WTC11 (cell line): ENCODE data around the gene HDAC5. TPM values are rescaled to one million over a fixed set of nuclear protein-coding genes. Genes with fewer than 3 reads are reported as not detected.
A peak's percentile ranks its signal among the peaks of the same experiment; 100 is the strongest.

Experiments used
- ATAC-seq: fragments of 200-7000 bp; cut with Tn5 transposase; 2 replicates; pipeline ENCODE4 v1.10.0; 2021; ENCODE audit warnings: mild to moderate bottlenecking, moderate library complexity
- CTCF ChIA-PET: fragments of 300-600 bp; sonication (Branson Sonifier 250); formaldehyde crosslinking; loops from one replicate; lab custom pipeline; 2021; ENCODE audit warnings: antibody characterized with exemption; lab: Charles Lee
- POLR2A ChIA-PET: fragments of 350-600 bp; sonication (Branson Sonifier 250); formaldehyde crosslinking; loops from one replicate; lab custom pipeline; 2021; ENCODE audit warnings: antibody characterized with exemption; lab: Charles Lee
- DNase-seq: peaks from one replicate; pipeline ENCODE4 v3.0.0; 2021; ENCODE audit warnings: low spot score
- H3K27ac Mint-ChIP-seq: 2 replicates; pipeline ENCODE4 v1.8.0; 2021; ENCODE audit warnings: mixed read lengths
- H3K27me3 Mint-ChIP-seq: 2 replicates; pipeline ENCODE4 v1.8.0; 2021; ENCODE audit warnings: low read depth, mild to moderate bottlenecking, moderate library complexity, mixed read lengths
- H3K36me3 Mint-ChIP-seq: 2 replicates; pipeline ENCODE4 v1.8.0; 2021; ENCODE audit warnings: mixed read lengths
- H3K4me1 Mint-ChIP-seq: 2 replicates; pipeline ENCODE4 v1.8.0; 2022; ENCODE audit warnings: mixed read lengths
- H3K4me3 Mint-ChIP-seq: 2 replicates; pipeline ENCODE4 v1.8.0; 2021; ENCODE audit warnings: mild to moderate bottlenecking, moderate library complexity, mixed read lengths
- H3K9me3 Mint-ChIP-seq: 2 replicates; pipeline ENCODE4 v1.8.0; 2021; ENCODE audit warnings: mixed read lengths
- ATF3 ChIP-seq: sonication (generic); formaldehyde crosslinking; conservative IDR thresholded peaks from 2 replicates; pipeline ENCODE4 v1.8.1; 2022; ENCODE audit warnings: mild to moderate bottlenecking, missing genetic modification reagents
- CREB1 ChIP-seq: sonication (generic); formaldehyde crosslinking; IDR thresholded peaks from 2 replicates; pipeline ENCODE4 v1.8.0; 2023; ENCODE audit warnings: mild to moderate bottlenecking, missing genetic modification reagents
- E2F4 ChIP-seq: sonication (generic); formaldehyde crosslinking; IDR thresholded peaks from 2 replicates; pipeline ENCODE4 v1.8.1; 2022; ENCODE audit warnings: low read depth, mild to moderate bottlenecking, moderate library complexity, missing genetic modification reagents, borderline replicate concordance
- ELF4 ChIP-seq: sonication (generic); formaldehyde crosslinking; IDR thresholded peaks from 2 replicates; pipeline ENCODE4 v1.8.1; 2022; ENCODE audit warnings: low read depth, mild to moderate bottlenecking, moderate library complexity, missing genetic modification reagents
- ESRRA ChIP-seq: sonication (generic); formaldehyde crosslinking; IDR thresholded peaks from 2 replicates; pipeline ENCODE4 v1.8.1; 2022; ENCODE audit warnings: mild to moderate bottlenecking, missing genetic modification reagents, borderline replicate concordance
- FOXJ3 ChIP-seq: sonication (generic); formaldehyde crosslinking; IDR thresholded peaks from 2 replicates; pipeline ENCODE4 v1.9.0; 2021; ENCODE audit warnings: missing genetic modification reagents, mild to moderate bottlenecking, borderline replicate concordance
- GABPB1 ChIP-seq: sonication (generic); formaldehyde crosslinking; IDR thresholded peaks from 2 replicates; pipeline ENCODE4 v1.8.1; 2023; ENCODE audit warnings: mild to moderate bottlenecking, missing genetic modification reagents
- HMGA2 ChIP-seq: fragments of 250-450 bp; sonication (Bioruptor Pico); IDR thresholded peaks from 2 replicates; pipeline ENCODE4 v1.4.0; 2021; ENCODE audit warnings: mild to moderate bottlenecking, moderate library complexity
- IRF2 ChIP-seq: sonication (generic); formaldehyde crosslinking; IDR thresholded peaks from 2 replicates; pipeline ENCODE4 v1.8.0; 2022; ENCODE audit warnings: low read depth, missing genetic modification reagents, borderline replicate concordance
- KAT7 ChIP-seq: sonication (generic); formaldehyde crosslinking; IDR thresholded peaks from 2 replicates; pipeline ENCODE4 v1.8.1; 2023; ENCODE audit warnings: missing genetic modification reagents, mild to moderate bottlenecking, borderline replicate concordance
- MLX ChIP-seq: sonication (generic); formaldehyde crosslinking; IDR thresholded peaks from 2 replicates; pipeline ENCODE4 v1.8.1; 2023; ENCODE audit warnings: mild to moderate bottlenecking, missing genetic modification reagents, moderate library complexity
- MYBL2 ChIP-seq: sonication (generic); formaldehyde crosslinking; IDR thresholded peaks from 2 replicates; pipeline ENCODE4 v1.8.1; 2023; ENCODE audit warnings: mild to moderate bottlenecking, moderate library complexity, missing genetic modification reagents
- NFE2L1 ChIP-seq: sonication (generic); formaldehyde crosslinking; IDR thresholded peaks from 2 replicates; pipeline ENCODE4 v1.8.1; 2023; ENCODE audit warnings: missing genetic modification reagents
- OVOL2 ChIP-seq: fragments of 250-450 bp; sonication (Bioruptor Pico); IDR thresholded peaks from 2 replicates; pipeline ENCODE4 v1.9.0; 2021; ENCODE audit warnings: mild to moderate bottlenecking, borderline replicate concordance
- SMAD3 ChIP-seq: sonication (generic); formaldehyde crosslinking; IDR thresholded peaks from 2 replicates; pipeline ENCODE4 v1.8.0; 2022; ENCODE audit warnings: missing genetic modification reagents, mild to moderate bottlenecking, borderline replicate concordance
- TEAD4 ChIP-seq: sonication (generic); formaldehyde crosslinking; IDR thresholded peaks from 2 replicates; pipeline ENCODE4 v1.8.0; 2022; ENCODE audit warnings: mild to moderate bottlenecking, missing genetic modification reagents
- ZNF138 ChIP-seq: sonication (generic); formaldehyde crosslinking; conservative IDR thresholded peaks from 2 replicates; pipeline ENCODE4 v1.8.1; 2022; ENCODE audit warnings: mild to moderate bottlenecking, moderate library complexity, missing genetic modification reagents
- ZNF423 ChIP-seq: fragments of 250-450 bp; sonication (Bioruptor Pico); IDR thresholded peaks from 2 replicates; pipeline ENCODE4 v2.1.2; 2022; ENCODE audit warnings: mild to moderate bottlenecking, moderate library complexity
- ZNF512 ChIP-seq: sonication (generic); formaldehyde crosslinking; IDR thresholded peaks from 2 replicates; pipeline ENCODE4 v1.8.1; 2022; ENCODE audit warnings: missing genetic modification reagents, borderline replicate concordance
- ZNF671 ChIP-seq: fragments of 250-450 bp; sonication (Bioruptor Pico); IDR thresholded peaks from 2 replicates; pipeline ENCODE4 v1.8.0; 2021; ENCODE audit warnings: mild to moderate bottlenecking
- total RNA-seq: library from RNA; stranded (reverse); gene quantifications from 3 replicates; pipeline ENCODE4 v1.2.3, GENCODE V29; 2021
- TF ChIP-seq, protein P1 (sequence below): fragments of 250-450 bp; sonication (Bioruptor Pico); IDR thresholded peaks from 2 replicates; pipeline ENCODE4 v1.9.0; 2021; ENCODE audit warnings: mild to moderate bottlenecking
- TF ChIP-seq, protein P2 (sequence below): sonication (generic); formaldehyde crosslinking; IDR thresholded peaks from 2 replicates; pipeline ENCODE4 v1.8.1; 2022; ENCODE audit warnings: mild to moderate bottlenecking, moderate library complexity, missing genetic modification reagents

Gene HDAC5
- total RNA-seq, 1 experiment from 2014 or later, result 61.6 TPM

DNA sequence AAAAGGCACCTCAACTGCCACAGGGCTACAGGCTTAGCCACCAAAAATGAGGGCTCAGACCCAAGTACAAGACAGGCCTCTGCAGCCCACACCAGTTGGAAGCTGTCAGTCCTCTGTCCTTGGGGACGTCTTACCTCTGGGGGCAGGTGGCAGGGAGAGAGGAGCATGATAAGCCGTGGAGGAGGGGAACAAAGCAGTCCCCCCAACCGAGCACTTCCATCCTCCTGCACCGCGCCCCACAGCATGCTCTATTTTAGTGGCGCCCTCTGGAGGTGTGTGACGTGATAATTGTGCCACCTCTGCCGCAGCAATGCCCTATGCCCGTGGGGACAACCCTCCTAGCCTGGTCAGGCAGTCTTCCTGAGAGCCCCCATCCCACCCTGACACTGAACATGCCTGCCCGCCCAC lies 39.3 kb downstream of the HDAC5 start (continued):
- TF ChIP-seq, protein P1, sequence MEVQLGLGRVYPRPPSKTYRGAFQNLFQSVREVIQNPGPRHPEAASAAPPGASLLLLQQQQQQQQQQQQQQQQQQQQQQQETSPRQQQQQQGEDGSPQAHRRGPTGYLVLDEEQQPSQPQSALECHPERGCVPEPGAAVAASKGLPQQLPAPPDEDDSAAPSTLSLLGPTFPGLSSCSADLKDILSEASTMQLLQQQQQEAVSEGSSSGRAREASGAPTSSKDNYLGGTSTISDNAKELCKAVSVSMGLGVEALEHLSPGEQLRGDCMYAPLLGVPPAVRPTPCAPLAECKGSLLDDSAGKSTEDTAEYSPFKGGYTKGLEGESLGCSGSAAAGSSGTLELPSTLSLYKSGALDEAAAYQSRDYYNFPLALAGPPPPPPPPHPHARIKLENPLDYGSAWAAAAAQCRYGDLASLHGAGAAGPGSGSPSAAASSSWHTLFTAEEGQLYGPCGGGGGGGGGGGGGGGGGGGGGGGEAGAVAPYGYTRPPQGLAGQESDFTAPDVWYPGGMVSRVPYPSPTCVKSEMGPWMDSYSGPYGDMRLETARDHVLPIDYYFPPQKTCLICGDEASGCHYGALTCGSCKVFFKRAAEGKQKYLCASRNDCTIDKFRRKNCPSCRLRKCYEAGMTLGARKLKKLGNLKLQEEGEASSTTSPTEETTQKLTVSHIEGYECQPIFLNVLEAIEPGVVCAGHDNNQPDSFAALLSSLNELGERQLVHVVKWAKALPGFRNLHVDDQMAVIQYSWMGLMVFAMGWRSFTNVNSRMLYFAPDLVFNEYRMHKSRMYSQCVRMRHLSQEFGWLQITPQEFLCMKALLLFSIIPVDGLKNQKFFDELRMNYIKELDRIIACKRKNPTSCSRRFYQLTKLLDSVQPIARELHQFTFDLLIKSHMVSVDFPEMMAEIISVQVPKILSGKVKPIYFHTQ (CRISPR knock-in tag), result no peak
- TF ChIP-seq ESRRA (no peak), OVOL2 (CRISPR knock-in tag) (no peak), SMAD3 (CRISPR knock-in tag) (no peak)

DNA sequence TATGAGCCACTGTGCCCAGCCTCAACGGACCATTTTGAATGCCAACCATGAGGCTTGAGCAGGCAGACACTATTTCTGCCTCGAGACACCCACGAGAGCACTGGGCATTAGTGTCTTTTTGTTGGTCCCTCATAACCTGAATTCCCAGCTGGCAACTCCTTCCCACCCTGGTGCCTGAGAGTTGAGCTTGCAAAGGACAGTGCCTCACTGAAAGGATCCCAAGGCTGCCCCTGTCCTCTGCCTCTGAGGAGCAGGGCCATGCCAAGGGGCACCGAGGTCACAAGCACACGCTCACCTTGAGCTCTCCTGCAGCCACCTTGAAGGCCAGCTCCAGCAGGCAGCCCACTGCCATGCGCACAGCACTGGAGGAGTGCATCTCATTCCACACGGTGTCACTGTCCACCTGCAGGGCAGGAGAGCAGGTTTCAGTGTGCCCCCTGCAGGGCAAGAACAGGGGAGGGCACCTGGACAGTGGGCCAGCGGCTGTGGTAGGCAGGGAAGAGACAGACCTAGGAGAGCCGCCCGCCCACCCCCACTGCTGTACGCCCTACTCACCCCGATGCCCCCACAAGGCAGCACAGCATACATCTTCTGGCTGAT lies 40.1 kb downstream of the HDAC5 start:
- no peak overlapping the region for H3K4me3 Mint-ChIP-seq
- POLR2A ChIA-PET, result interaction anchor here (1.0 to 1.1 kb wide), 4 partner anchors 13 to 41 kb away, joined by 3 read pairs; partner anchors contain the start of gene G6PC3
- CTCF ChIA-PET, result interaction anchor here (0.5 to 2.5 kb wide), 17 partner anchors 9 to 108 kb away, joined by 3 to 26 read pairs (median 4); partner anchors contain the start of genes ASB16 and HDAC5
- H3K36me3 Mint-ChIP-seq, result peaks cover 27% of the 10 kb centered on the region
- no peak overlapping the region for H3K27ac Mint-ChIP-seq
- TF ChIP-seq TEAD4 (no peak), GABPB1 (CRISPR knock-in tag) (peak; percentile 28; the same call in 1 of the 2 replicates)
- no peaks in the 10 kb centered on the region for H3K9me3 Mint-ChIP-seq
- ATAC-seq (no peak), DNase-seq (peak; percentile 26)
- H3K4me1 Mint-ChIP-seq, result peaks cover 22% of the 10 kb centered on the region
- no peaks in the 10 kb centered on the region for H3K27me3 Mint-ChIP-seq

DNA sequence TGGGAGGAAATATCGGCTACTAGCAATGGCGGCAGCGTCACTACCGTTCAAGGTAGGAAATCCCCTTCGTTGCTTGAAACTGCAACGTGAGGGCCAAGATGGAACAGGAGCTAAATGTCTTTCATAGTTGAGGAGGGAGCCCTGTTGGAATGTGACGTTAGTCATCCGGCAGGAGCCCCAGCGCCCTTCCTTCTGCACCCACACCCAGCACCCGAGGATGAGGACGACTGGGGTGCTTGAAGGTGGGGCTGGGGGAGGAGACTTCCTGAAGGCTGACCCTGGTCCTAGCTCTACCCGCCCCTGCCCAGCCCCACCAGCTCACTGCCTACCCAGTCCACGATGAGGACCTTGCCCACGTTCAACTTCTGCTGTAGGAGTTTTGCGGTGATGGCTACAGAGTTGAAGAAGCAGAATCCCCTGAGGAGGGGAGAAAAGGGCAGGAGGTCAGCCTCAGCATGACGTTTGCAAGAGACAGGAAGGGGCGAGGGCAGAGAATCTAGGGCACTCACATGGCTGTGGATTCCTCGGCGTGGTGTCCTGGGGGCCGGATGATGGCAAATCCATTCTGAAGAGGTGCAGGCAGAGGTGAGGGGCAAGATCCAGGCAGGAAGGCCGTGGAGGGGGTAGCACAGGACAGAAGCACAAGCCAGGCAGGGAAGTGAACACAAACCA lies 41.0 kb downstream of the HDAC5 start:
- TF ChIP-seq KAT7 (CRISPR knock-in tag), result no peak
- TF ChIP-seq CREB1 (CRISPR knock-in tag), result no peak
- no peak for TF ChIP-seq ZNF671 (CRISPR knock-in tag)
- no peak for TF ChIP-seq HMGA2 (CRISPR knock-in tag)
- no peak for TF ChIP-seq ZNF423 (CRISPR knock-in tag)
- TF ChIP-seq, all 79 proteins: peak for 0
- no peak for ATAC-seq
- ChIA-PET POLR2A (interaction anchor here (0.6 kb wide), 1 partner anchor 38 kb away, joined by 3 read pairs; no protein-coding TSS in a partner anchor), CTCF (interaction anchor here (0.7 to 2.5 kb wide), 4 partner anchors 29 to 68 kb away, joined by 3 to 26 read pairs (median 8); no protein-coding TSS in a partner anchor)
- Mint-ChIP-seq H3K4me1 (peaks cover 12% of the 10 kb centered on the region), H3K4me3 (no peak overlapping the region), H3K36me3 (peaks cover 33% of the 10 kb centered on the region), H3K27me3 (no peaks in the 10 kb centered on the region), H3K27ac (peak overlapping the region; percentile 32; the same call in 1 of the 2 replicates), H3K9me3 (no peaks in the 10 kb centered on the region)
- no peak for DNase-seq

DNA sequence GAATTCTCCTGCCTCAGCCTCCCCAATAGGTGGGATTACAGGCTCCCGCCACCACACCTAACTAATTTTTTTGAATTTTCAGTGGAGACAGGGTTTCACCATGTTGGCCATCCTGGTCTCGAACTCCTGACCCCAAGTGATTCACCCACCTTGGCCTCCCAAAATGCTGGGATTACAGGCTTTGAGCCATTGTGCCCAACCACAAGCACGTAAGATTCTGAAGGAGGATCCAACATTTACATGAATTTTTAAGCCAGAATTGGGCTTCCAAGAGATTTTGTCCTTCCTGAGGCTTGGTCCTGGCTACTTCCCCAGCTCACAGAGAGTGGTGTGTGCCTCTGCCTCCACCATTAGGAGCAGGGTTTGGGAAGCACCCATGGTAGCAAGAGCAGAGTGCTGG lies 41.8 kb downstream of the HDAC5 start:
- Mint-ChIP-seq H3K4me3 (no peak overlapping the region), H3K27ac (no peak overlapping the region), H3K4me1 (peaks cover 6% of the 10 kb centered on the region), H3K36me3 (peaks cover 35% of the 10 kb centered on the region), H3K27me3 (no peaks in the 10 kb centered on the region), H3K9me3 (no peaks in the 10 kb centered on the region)
- no peak for TF ChIP-seq ATF3 (CRISPR knock-in tag)
- TF ChIP-seq E2F4 (CRISPR knock-in tag), result no peak
- no peak for TF ChIP-seq NFE2L1 (CRISPR knock-in tag)
- TF ChIP-seq GABPB1 (CRISPR knock-in tag), result no peak
- no peak for TF ChIP-seq ELF4 (CRISPR knock-in tag)
- TF ChIP-seq, protein P2, sequence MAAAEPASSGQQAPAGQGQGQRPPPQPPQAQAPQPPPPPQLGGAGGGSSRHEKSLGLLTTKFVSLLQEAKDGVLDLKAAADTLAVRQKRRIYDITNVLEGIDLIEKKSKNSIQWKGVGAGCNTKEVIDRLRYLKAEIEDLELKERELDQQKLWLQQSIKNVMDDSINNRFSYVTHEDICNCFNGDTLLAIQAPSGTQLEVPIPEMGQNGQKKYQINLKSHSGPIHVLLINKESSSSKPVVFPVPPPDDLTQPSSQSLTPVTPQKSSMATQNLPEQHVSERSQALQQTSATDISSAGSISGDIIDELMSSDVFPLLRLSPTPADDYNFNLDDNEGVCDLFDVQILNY (CRISPR knock-in tag), result no peak
- no peak for TF ChIP-seq MLX (CRISPR knock-in tag)
- TF ChIP-seq MYBL2, result no peak
- no peak for TF ChIP-seq IRF2 (CRISPR knock-in tag)
- TF ChIP-seq ZNF138, result no peak
- no peak for TF ChIP-seq HMGA2 (CRISPR knock-in tag)
- no peak for TF ChIP-seq FOXJ3 (CRISPR knock-in tag)
- TF ChIP-seq ZNF512 (CRISPR knock-in tag), result no peak
- CTCF ChIA-PET, result interaction anchor here (0.6 to 2.5 kb wide), 2 partner anchors 30 to 34 kb away, joined by 3 to 26 read pairs; no protein-coding TSS in a partner anchor
- no peak for DNase-seq
- ATAC-seq, result no peak
- POLR2A ChIA-PET, result no interaction called here
